Parietal lobe (tissue), 2 donors: ENCODE data around the gene KAT5. TPM values are rescaled to one million over a fixed set of nuclear protein-coding genes. Genes with fewer than 3 reads are reported as not detected.

Source experiments
- small RNA-seq: library from RNA; depleted of rRNA; stranded (forward); fragments of <200 nt; gene quantifications from one replicate; pipeline ENCODE3, GENCODE V24; 2014; ENCODE audit warnings: low replicate concordance
- total RNA-seq: library from RNA; depleted of rRNA; stranded (reverse); fragments of >200 nt; gene quantifications from one replicate; pipeline ENCODE4 v1.2.3, GENCODE V29; 2014

The KAT5 gene
- 46.0 TPM for total RNA-seq

DNA sequence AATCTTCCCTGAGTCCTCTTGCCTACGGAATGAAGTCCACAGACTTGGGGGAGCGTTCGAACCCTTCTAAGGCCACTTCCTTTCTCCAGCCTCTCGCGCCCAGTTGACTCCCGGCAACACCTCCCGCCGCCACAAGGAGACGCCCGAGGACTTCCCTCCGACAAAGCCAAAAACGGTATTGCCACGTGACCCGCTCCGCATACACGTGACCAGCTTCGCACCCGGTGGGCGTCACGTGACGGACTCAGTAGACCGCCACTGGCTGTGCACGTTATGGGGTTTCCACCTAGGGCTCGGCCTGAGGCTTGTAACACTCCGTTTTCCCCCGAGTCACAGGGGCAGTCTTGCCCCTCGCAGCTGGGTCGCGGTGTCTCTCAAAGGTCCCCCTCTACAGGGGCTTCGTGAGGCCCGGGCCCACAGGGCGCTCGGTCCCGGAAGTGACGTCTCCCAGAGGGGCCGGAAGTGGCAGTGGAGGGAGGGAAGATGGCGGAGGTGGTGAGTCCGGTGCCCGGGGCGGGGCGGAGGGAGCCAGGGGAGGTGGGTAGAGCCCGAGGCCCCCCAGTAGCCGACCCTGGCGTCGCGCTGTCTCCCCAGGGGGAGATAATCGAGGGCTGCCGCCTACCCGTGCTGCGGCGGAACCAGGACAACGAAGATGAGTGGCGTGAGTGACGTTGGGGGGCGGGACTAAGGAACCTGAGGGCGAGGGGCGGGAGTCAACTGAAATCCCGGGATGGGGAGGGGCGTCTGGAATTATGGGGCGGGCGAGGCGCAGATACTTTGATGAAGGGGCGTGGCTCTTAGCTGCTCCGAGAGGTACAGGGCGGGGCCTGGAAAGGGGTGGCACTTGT is at the start of gene KAT5:
Gene KAT5 (plus strand): TSS at position 468 of the 848 bp plus-strand sequence. CDS start 16 bp downstream, at position 484.

DNA sequence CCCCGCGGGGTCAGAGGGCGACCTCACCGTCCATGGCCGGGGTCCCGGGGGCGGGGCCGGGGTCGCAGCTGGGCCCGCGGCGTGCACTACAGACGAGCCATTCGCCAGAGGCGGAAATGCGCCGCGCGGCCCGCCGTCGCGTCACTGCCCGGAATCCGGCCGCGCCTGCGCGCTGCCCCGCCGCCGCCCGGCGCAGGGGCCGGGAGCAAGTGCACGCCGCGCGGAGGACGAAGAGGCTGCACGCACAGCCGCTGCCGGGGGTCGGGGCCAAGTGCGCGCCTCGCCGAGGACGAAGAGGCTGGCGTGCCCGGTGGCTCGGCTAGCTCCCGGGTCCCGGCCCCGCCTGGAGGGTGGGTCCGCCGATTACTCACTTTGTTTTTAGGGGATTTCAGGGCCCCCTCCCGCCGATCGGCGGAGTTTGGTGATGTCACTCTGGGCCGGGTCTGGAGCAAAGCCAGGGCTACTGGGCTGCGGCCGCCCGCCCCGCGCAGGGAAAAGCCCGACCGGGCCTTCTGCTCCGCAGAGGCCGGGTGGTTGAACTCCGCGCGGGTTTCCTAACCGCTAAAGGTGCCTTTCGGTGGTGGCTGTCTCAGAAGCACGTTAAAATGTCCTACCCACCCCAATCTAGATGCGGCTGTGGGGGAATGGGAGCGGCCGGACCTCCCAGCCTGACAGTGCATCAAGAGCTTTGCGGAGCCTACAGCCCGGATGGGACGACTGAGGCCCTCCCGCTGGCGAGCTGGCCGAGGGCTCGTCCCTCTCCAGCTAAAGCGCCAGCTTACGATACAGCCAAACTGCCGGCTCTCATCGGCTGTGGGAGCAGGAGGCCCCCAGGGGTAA is 49.0 kb upstream of the KAT5 start, which contains the start of gene RELA:
Gene RELA (minus strand): TSS at position 118 of the 840 bp plus-strand sequence. CDS start 84 bp downstream, at position 34.

DNA sequence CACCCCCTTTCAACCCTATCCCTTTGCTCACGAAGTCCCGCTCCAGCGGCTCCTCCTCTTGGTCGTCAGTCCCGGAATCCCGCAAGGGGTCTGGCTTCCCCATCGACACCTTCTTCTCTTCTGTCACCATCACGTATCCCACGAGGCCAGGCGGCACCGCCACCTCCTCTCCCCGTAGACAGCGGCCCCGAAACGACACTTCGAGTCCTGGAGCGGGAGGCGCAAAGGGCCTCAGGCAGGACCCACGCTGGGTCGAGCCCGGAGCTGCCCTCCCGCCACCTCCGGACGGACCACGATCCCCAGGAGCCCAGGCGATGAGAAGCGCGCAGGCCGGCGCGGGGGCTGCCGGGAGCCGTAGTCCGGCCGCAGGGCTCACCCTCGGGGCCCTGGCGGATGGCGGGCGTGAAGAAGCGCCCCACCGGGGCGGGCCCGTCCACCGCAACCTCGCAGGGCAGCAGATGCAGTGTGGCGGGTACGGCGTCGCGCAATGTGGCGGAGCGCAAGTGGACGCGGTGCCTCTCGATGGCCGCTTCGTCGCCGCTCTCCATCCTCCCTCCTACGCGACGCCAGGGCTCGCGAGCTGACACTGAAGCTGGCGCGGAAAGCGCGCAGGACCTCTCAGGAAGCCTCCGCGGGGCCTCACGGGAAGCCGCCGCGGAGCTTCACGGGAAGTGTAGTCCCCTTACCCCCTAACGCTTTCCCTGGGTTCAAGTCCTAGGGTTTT is 8.3 kb downstream of the KAT5 start, which contains the start of gene RNASEH2C:
Gene RNASEH2C (minus strand): TSS at position 588 of the 724 bp plus-strand sequence. CDS start 40 bp downstream, at position 548.

Small RNA genes within 50 kb of the gene (small RNA-seq; reads per million reads assigned to genes)
- not detected for gene RN7SL309P

Other genes starting within 250 kb of the KAT5 start
- gene MALAT1, start 213.2 kb upstream of the KAT5 start, total RNA-seq, result 25,265 TPM
- gene SCYL1, start 187.2 kb upstream of the KAT5 start, total RNA-seq, result 47.6 TPM
- gene LTBP3, start 153.9 kb upstream of the KAT5 start, total RNA-seq, result 53.5 TPM
- gene ZNRD2, start 141.8 kb upstream of the KAT5 start, total RNA-seq, result 25.0 TPM
- 39.4 TPM for gene FAM89B, start 139.7 kb upstream of the KAT5 start, total RNA-seq
- 21.0 TPM for gene EHBP1L1, start 136.2 kb upstream of the KAT5 start, total RNA-seq
- gene KCNK7, start 116.5 kb upstream of the KAT5 start, total RNA-seq, result not detected
- gene MAP3K11, start 98.0 kb upstream of the KAT5 start, total RNA-seq, result 26.3 TPM
- 14.1 TPM for gene PCNX3, start 96.5 kb upstream of the KAT5 start, total RNA-seq
- 4.4 TPM for gene SIPA1, start 74.2 kb upstream of the KAT5 start, total RNA-seq
- 30.7 TPM for gene RELA, start 49.3 kb upstream of the KAT5 start, total RNA-seq
- 17.2 TPM for gene RNASEH2C, start 8.5 kb downstream of the KAT5 start, total RNA-seq
- 8.8 TPM for gene AP5B1, start 68.7 kb downstream of the KAT5 start, total RNA-seq
- gene OVOL1, start 74.8 kb downstream of the KAT5 start, total RNA-seq, result not detected
- gene SNX32, start 121.7 kb downstream of the KAT5 start, total RNA-seq, result 20.7 TPM
- gene CFL1, start 145.9 kb downstream of the KAT5 start, total RNA-seq, result 647 TPM
- 70.4 TPM for gene MUS81, start 148.2 kb downstream of the KAT5 start, total RNA-seq
- 18.8 TPM for gene EFEMP2, start 160.5 kb downstream of the KAT5 start, total RNA-seq
- gene CTSW, start 167.6 kb downstream of the KAT5 start, total RNA-seq, result not detected
- 121 TPM for gene FIBP, start 176.2 kb downstream of the KAT5 start, total RNA-seq
- 9.1 TPM for gene CCDC85B, start 178.4 kb downstream of the KAT5 start, total RNA-seq
- not detected for gene FOSL1, start 188.1 kb downstream of the KAT5 start, total RNA-seq
- 11.6 TPM for gene C11orf68, start 206.8 kb downstream of the KAT5 start, total RNA-seq
- 61.7 TPM for gene DRAP1, start 207.2 kb downstream of the KAT5 start, total RNA-seq
- gene TSGA10IP, start 233.2 kb downstream of the KAT5 start, total RNA-seq, result not detected
- gene SART1, start 249.5 kb downstream of the KAT5 start, total RNA-seq, result 41.9 TPM